GM10248 (cell line): Measurements from ENCODE around the gene ZMYND11.

ENCODE experiments used
- CTCF ChIA-PET: fragments of 300-600 bp; sonication (Branson Sonifier 250); formaldehyde crosslinking; extraction: SDS; loops from one replicate; lab custom pipeline; 2021; ENCODE audit warnings: antibody characterized with exemption; lab: Yijun Ruan, JAX
- POLR2A ChIA-PET: fragments of 350-650 bp; sonication (Branson Sonifier 250); formaldehyde crosslinking; extraction: SDS; loops from one replicate; lab custom pipeline; 2020; ENCODE audit warnings: antibody characterized with exemption; lab: Yijun Ruan, JAX
- DNase-seq: peaks from one replicate; pipeline ENCODE4 v3.0.0; 2012; ENCODE audit errors: extremely low spot score
- TF ChIP-seq, protein P1 (sequence below): IDR thresholded peaks from 2 replicates; pipeline ENCODE4 v1.5.1; 2012; ENCODE audit warnings: mild to moderate bottlenecking, low read depth; ENCODE audit errors: extremely low read depth, missing control alignments, control extremely low read depth

The ZMYND11 gene

DNA sequence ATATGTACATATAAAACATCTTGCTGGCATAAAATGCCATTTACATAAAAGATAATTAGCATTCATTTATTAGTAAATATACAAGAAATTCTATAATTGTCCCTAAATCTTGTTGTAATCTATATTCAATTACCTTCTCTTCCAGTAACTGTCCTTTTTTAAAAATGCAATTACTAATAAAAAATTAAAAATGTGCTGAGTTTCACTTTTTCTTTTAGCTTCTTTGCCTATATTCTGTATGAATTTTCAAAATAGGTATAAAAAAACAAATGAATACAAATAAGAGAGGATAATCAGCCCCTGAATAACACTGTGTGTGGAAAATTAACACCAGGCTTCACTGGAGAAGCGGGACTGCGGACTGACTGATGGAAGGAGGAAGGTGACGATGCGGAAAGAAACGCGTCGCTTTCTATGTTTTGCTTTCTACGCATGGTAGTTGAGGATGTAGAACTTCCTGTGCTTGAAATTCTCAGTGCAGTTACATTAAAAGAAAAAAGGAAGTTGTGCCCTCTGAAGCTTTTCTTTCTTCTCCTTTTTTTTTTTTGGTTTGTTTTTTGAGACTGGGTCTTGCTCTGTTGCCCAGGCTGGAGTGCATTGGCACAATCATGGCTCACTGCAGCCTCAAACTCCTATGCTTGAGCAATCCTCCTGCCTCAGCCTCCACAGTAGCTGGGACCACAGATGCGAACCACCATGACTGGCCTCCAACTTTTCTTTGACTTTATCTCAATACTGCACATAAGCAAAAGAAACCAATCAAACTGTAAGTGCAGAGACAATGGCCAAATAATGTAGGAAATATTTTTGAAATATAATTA lies 7.4 kb upstream of the ZMYND11 start:
- CTCF ChIA-PET: no interaction called here
- POLR2A ChIA-PET: no interaction called here
- DNase-seq: peak; percentile 51
- TF ChIP-seq, protein P1, sequence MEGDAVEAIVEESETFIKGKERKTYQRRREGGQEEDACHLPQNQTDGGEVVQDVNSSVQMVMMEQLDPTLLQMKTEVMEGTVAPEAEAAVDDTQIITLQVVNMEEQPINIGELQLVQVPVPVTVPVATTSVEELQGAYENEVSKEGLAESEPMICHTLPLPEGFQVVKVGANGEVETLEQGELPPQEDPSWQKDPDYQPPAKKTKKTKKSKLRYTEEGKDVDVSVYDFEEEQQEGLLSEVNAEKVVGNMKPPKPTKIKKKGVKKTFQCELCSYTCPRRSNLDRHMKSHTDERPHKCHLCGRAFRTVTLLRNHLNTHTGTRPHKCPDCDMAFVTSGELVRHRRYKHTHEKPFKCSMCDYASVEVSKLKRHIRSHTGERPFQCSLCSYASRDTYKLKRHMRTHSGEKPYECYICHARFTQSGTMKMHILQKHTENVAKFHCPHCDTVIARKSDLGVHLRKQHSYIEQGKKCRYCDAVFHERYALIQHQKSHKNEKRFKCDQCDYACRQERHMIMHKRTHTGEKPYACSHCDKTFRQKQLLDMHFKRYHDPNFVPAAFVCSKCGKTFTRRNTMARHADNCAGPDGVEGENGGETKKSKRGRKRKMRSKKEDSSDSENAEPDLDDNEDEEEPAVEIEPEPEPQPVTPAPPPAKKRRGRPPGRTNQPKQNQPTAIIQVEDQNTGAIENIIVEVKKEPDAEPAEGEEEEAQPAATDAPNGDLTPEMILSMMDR: no peak

DNA sequence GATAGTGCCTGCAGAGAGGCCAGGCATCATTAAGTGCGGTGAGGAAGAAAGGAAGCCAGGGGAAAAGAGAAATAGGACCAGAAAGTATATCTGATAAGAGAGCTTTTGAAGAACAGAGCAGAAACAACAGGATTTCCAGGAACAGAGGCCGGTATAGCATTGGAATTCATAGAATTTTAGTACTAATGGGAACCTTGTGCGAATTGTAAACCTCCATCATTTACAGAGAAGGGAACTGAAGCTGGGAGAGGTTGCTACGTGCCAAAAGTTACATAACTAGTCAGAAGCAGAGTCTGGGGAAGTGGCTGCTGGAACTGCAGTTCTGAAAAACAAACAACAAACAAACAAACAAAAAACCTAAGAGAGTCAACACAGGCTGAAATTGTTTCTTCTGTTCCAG lies 5.4 kb upstream of the ZMYND11 start:
- ChIA-PET CTCF (interaction anchor here (1.4 kb wide), 2 partner anchors 12 to 14 kb away, joined by 4 to 5 read pairs; no protein-coding TSS in a partner anchor), POLR2A (interaction anchor here (0.6 kb wide), 1 partner anchor 383 kb away, joined by 7 read pairs; no protein-coding TSS in a partner anchor)
- no peak for DNase-seq
- TF ChIP-seq, protein P1: no peak

DNA sequence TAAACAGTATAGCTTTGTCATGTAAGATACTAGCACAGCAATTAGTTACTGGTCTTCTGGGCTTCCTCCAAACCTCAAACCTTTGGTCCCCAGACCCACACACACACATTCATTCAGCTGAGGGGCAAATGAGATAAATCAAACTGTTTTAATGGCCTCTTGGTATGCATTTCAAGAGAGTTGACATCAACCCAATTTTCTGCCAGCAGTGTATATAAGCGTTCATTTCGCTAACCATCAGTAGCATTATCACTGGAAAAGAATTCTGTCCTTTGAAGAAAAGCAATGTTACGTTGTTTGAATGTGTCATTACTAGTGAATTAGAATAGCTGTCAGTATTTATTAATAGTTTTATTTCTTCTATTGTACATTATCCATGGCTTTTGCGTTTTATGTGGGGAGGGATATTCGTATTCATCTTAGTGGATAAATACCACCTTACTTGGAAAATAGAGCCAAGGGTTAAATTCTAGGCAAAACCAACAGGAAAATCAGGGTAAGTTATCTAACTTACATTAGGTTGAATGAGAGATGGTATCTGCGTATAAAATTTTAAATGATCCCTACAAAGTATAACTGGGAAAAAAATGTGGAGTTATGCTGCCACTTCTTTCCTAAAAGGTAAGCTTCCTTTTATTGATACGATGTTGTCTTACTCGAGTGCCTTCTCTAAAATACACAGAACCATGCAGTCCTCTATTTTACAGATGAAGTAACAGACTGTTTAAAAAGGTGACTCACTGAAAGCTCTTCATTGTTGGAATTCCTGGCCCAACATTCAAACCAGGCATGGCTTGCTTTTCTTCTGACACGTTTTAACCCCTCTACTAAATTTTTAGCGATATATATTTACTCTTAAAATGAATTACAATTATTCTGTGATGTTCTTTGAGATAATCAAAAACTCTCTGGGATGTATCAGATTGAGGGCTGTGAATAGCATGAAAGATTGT lies 2.0 kb upstream of the ZMYND11 start:
- no peak for DNase-seq
- POLR2A ChIA-PET: no interaction called here
- TF ChIP-seq, protein P1: no peak
- CTCF ChIA-PET: interaction anchor here (0.7 kb wide), 1 partner anchor 8 kb away, joined by 3 read pairs; no protein-coding TSS in a partner anchor

DNA sequence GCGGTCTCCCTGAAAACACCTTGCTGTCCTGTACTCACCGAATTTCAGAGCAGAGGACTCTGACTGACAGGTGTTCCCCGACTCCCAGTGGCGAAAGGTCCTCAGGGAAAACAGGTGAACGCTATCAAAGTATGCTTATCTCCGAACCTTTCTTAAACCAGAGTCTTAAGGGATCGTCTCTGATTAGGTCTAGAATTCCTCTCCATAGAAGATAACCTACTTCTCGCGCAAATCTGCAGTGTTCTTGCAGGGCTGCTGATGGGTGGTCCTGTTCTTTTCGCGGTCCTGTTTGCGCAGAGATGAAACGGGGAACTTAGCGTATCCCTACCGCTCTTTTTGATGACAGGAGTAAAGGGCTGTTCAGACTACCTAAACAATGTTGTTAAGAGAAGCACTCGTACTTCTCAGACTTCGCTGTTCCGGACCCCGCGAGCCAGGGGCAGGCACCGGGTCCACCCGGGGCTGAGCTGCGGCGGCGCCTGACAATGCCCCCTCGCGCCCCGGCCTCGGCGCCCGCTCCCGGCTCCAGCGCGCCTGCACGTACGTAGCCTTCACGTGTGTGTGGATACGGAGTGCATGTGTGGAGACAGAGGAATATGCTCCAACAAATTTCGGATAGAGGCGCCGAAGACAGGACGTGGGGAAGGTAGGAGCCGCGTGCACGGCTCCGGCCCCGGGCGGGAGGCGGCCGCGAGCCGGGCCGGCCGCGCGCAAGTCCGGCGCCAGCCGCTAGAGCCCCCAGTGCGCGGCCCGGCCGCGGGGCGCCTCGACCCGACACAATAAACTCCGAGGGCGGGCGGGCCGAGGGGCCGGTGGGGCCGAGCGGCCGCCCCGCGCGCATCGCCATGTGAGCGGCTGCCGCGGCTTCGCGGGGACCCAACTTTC lies 766 bp upstream of the ZMYND11 start:
- CTCF ChIA-PET: no interaction called here
- TF ChIP-seq, protein P1: no peak
- POLR2A ChIA-PET: no interaction called here
- peak; percentile 62 for DNase-seq

DNA sequence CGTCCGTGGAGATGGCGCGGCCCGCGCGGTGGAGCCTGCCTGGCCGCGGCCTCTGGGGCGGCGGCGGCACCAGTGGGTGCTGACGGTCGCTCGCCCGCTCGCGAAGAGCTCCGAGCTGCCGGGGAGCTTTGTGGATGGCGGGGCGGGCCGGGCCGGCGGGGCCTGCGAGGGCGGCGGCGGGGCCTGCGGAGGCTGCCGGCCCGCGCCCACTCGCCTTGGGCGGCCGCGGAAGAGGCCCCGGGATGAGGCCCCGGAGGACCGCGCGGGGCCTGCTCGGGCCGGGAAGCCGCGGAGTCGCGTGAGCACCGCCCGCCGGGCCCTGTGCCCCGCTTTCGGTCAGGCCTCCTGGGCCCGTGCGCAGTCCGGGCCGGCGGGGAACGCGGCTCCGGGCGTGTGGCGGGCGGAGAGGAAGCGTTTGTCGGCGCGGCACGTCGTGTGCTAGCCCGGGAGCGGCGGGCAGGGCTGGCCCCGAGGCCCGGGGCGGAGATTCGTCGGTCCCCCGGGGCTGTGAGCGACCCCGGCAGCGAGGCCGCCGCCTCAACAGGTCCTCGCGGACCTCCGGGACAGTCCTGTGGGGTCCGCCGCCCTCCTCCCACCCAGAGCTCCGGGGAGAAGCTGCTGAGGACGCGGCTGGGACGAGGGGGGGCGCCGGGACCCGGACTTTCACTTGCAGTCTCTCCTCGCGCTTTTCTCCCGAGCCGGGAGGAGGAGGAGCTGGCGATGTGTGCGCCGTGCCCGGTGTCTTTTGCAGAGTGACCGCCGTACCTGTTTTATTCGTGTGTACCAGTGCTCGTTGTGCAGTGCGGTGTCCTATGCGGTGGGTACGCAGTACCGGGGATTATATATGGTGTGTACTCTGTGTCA lies 578 bp downstream of the ZMYND11 start:
- peak; percentile 50 for DNase-seq
- ChIA-PET CTCF (interaction anchor here (1.2 to 1.6 kb wide), 2 partner anchors 11 to 62 kb away, joined by 3 read pairs; no protein-coding TSS in a partner anchor), POLR2A (no interaction called here)
- TF ChIP-seq, protein P1: peak; percentile 1
